Measurements from ENCODE around the gene KREMEN1. TPM values are rescaled to one million over a fixed set of nuclear protein-coding genes. Genes with fewer than 3 reads are reported as not detected.

Gene KREMEN1
- total RNA-seq, 1 experiment from 2014 or later: 31.9 TPM

GRCh38 chr22:29037340-29037932 is 35.4 kb upstream of the KREMEN1 start:
- Histone ChIP-seq H4K20me1 (ENCODE audit: insufficient read depth) (no peaks in the 10 kb centered on the region), H3K4me1 (ENCODE audit: control insufficient read depth in 1 of 2, insufficient read depth in 2 of 2, low read length in 2 of 2) (peaks cover 42 to 50% of the 10 kb centered on the region in 2 experiments), H3K79me2 (ENCODE audit: insufficient read depth, low read length) (peaks cover 27% of the 10 kb centered on the region; the same call in 1 of the 2 replicates), H3K9me2 (ENCODE audit: insufficient read depth) (no peaks in the 10 kb centered on the region), H3K9ac (ENCODE audit: low read length) (no peak overlapping the region), H2AFZ (ENCODE audit: low read depth, low read length, poor library complexity, severe bottlenecking) (no peak overlapping the region), H3K36me3 (ENCODE audit: control insufficient read depth in 1 of 2, insufficient read depth in 2 of 2, low read length in 2 of 2) (no peaks in the 10 kb centered on the region), H3K27me3 (ENCODE audit: insufficient read depth, low read length) (no peaks in the 10 kb centered on the region), H3K27ac (ENCODE audit: low read depth, low read length) (no peak overlapping the region), H3K4me3 (replicated peaks in 1 of 2; ENCODE audit: low read depth in 1 of 2, low read length in 2 of 2) (no peak overlapping the region), H3K9me3 (ENCODE audit: control insufficient read depth in 1 of 2, insufficient read depth in 1 of 2, low read depth in 1 of 2, low read length in 2 of 2) (no peaks in the 10 kb centered on the region), H3K4me2 (ENCODE audit: low read length) (no peak overlapping the region)
- ATAC-seq: no peak
- intact Hi-C loops (cut with micrococcal nuclease): no loop called here
- ChIA-PET RAD21 (ENCODE audit: low non-redundant PET in 1 of 2, low total read pairs in 2 of 2, uncharacterized antibody in 2 of 2, unreplicated experiment in 2 of 2) (no interaction called here), CTCF (interaction anchor here (2.7 to 5.2 kb wide), 2 partner anchors 181 to 182 kb away, joined by 10 to 80 read pairs; no protein-coding TSS in a partner anchor), POLR2A (no interaction called here)
- DNase-seq (ENCODE audit: low read depth, low spot score): no peak
- TF ChIP-seq POLR2AphosphoS5 (IDR thresholded peaks at IDR 0.05; ENCODE audit: low read depth, low read length) (no peak), YY1 (IDR thresholded peaks at IDR 0.05; ENCODE audit: extremely low read depth, insufficient replicate concordance, low read depth, low read length) (no peak), SIN3A (IDR thresholded peaks at IDR 0.05; ENCODE audit: low read depth) (no peak), MAX (IDR thresholded peaks at IDR 0.05) (no peak), RAD21 (IDR thresholded peaks at IDR 0.05; ENCODE audit: low read depth) (no peak), FOSL1 (IDR thresholded peaks at IDR 0.05; ENCODE audit: low read depth) (no peak), EZH2 (IDR thresholded peaks at IDR 0.05) (no peak), SP1 (IDR thresholded peaks at IDR 0.05; ENCODE audit: low read depth) (no peak), EZH2phosphoT487 (IDR thresholded peaks at IDR 0.05; ENCODE audit: borderline replicate concordance) (no peak), TCF7L2 (IDR thresholded peaks at IDR 0.05; ENCODE audit: borderline replicate concordance, extremely low read depth, insufficient read depth, insufficient read length) (no peak), ATF3 (IDR thresholded peaks at IDR 0.05) (no peak), ELF1 (IDR thresholded peaks at IDR 0.05; ENCODE audit: borderline replicate concordance, low read depth) (no peak), JUND (IDR thresholded peaks at IDR 0.05) (no peak), ZFX (IDR thresholded peaks at IDR 0.05) (no peak), SRF (IDR thresholded peaks at IDR 0.05; ENCODE audit: low read depth) (no peak), ZNF274 (IDR thresholded peaks at IDR 0.05; ENCODE audit: low read depth, low read length) (no peak), CBX3 (IDR thresholded peaks at IDR 0.05; ENCODE audit: low read depth) (no peak), CTCF (IDR thresholded peaks at IDR 0.05 in 2 of 3, conservative IDR thresholded peaks at IDR 0.05 in 1 of 3; ENCODE audit: borderline replicate concordance in 1 of 3, insufficient read depth in 1 of 3, low read depth in 2 of 3, low read length in 2 of 3) (no peak), REST (IDR thresholded peaks at IDR 0.05; ENCODE audit: low read depth) (no peak), EGR1 (IDR thresholded peaks at IDR 0.05; ENCODE audit: low read depth) (no peak)
- no TSS peak for BruUV-seq (replicated peaks)
